Measurements from ENCODE around the gene PGM1.

The PGM1 gene

DNA sequence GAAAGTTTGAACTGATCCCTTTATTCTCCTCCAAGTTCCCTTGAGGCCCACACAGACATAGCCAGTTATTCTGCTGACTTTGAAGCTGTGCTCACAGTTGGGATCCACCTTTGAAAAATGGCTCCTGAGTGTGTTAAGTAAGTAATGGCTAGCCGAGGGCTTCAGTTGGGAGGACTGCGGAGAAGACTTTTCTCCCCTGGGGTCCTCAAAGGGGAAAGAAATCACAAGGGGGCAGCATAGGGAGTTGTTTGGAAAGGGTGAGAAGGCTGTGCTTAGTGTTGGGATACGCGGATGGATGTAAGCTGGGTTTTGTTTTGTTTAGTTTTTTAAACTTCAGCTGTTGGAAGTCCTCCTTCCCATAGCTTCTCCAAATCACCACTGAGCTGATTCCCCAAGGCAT, 8.3 kb downstream of the PGM1 start:
- no peak for DNase-seq

DNA sequence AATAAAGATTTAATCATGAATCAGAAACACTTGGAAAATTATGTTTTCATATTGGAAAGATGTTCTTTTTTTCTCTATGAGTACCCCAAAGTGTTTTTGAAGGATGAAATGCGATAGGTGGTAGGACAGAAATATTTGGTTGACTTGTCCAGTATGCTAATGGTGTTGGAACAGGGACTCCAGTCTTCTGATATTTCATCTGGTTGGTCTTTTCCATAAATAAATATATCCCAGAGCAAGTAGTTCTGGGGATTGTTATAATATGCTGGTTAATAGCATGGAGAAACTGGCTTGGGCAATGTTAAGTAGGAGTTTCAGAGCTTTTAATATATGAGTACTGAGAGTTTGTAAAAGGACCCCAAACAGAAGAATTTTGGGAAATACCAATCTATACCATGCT, 8.7 kb downstream of the PGM1 start:
- no peak for DNase-seq

GRCh38 chr1:63602629-63603028, 9.4 kb downstream of the PGM1 start:
- DNase-seq: no peak

DNA sequence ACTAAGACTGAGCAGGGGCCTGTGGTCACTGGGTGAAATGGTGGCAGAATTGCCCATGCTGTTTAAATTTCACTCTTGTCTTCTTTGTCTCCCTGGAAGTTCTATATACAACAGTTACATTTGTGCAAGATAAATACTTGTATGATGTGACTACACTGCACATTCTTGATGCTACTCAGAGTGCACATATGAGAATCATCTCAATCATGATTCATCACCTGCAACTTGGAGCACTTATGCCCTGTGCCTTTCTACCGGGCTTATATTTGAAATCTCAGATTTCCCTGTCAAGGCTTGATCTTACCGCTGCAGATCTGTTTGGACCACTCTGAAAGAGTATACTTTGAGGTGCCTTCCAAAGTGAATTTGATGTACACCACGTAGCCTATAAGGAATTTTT, 10.6 kb downstream of the PGM1 start:
- no peak for DNase-seq

DNA sequence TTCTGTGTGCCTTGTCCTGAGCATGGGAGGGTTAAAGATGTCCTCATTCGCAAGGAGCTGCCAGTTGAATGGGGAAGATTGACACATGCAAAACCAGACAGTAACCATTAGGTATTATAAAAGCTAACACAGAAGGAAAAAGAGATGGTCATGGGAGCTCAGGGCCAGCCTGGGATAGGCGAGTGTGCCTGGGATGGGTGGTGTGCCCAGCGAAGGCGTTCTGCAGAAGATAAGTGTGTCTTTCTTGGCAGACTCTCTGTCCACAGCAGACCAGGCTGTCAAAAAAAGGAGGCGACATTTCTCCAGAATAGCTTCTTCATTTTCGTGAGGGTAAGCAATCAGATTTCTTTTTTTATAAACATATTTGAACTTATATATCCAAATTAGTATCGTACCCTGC, 14.1 kb downstream of the PGM1 start:
- no peak for DNase-seq

- no peak for DNase-seq
Measured at GRCh38 chr1:63611231-63611630, 18.0 kb downstream of the PGM1 start.

- DNase-seq: no peak
Measured at GRCh38 chr1:63612564-63612963, 19.4 kb downstream of the PGM1 start.

GRCh38 chr1:63612971-63613370, 19.8 kb downstream of the PGM1 start:
- no peak for DNase-seq

DNA sequence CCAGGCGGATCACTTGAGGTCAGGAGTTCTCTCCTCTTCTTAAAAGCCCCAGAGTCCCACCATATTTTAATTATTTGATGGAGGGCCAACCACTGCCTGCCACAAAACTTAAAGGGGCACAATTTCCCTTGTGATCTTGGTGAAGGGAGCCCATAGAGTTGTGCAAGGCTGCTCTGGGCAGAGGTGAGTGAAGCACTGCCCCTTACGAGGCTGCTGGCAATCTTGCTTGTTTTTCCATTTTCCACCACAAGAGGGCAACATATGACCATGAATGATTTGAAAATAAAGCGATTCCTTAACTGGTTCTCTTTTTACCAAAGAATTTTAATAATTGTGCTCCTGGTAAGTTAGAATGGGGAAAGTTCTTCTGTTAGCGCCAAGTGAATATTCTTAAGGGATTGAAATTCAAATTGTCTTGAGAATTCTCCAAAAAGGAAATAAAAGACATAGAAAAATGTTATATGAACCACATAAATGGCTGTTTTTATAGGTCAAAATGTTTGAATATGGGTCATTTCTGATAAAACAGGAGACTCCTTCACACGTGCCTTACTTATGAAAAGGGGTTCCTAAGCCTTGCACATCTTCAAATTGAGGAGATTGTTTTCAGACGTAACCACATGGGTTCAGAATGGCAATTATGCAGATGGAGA, 22.7 kb downstream of the PGM1 start:
- peak; percentile 74 for DNase-seq

DNA sequence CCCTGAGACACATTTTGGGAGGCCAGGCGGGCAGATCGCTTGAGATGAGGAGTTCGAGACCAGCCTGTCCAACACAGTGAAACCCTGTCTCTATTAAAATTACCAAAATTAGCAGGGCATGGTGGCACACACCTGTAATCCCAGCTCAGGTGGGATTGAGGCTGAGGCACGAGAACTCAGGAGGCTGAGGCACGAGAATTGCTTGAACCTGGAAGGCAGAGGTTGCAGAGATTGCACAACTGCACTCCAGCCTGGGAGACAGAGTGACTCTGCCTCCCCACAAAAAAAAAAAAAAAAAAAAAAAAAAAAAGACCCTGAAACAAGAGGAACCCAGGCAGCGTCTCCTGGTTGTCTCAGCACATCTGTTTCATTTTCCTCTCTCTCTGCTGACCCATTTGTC, 24.2 kb downstream of the PGM1 start:
- DNase-seq: no peak

DNA sequence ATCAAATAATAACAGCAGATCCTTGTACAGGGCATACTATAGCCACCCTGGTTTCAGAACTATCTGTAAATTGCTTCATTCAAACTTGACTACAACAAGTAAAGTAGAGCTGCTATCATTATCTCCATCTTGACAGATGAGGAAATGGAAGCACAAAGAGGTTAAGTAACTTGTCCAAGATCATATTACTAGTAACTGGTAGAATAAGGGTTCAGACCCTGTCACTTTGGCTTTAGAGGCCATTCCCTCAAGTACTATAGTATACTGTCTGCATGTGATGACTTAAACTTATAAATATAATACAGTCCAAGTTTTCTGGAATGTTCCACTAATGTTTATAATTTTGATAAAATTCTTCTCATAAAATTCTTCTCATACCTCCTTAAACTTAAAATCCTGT, 24.8 kb downstream of the PGM1 start:
- no peak for DNase-seq

DNA sequence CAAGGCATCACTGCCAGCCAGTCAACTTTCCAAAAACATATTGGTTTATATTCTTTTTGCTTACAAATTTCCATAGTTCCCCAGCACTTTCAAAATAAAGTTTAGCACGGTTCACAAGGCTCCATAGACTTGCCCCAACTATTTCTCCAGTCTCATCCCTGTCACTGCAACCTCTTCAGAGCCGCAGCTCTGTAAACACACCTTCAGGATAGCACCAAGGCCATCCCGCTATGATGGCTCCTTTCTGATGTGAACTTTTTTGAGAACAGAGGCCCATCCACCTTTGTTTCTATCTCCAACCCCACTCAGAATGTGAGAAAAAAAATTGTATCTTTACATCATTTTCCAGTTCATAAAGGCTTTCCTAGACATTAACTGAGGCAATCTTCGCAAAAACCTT, 26.3 kb downstream of the PGM1 start:
- no peak for DNase-seq

DNA sequence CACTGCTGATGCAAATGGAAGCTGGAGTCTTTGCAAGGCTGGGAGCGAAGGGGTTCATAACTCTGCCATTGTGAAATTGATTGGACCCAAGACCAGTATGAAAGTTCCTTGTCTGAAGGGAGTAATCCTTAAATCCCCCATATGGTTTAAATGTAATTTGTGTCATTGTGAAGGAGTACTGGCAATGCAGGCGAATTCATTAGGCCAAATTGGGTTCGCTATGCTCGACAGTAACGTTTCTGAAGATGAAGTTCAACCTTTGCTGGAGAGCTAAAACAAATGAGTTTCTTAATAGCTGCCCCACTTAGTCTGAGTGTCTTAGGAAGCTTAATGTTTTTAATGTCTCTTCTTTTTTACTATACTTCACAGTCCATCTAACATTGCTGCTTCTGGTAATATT, 27.5 kb downstream of the PGM1 start:
- no peak for DNase-seq

DNA sequence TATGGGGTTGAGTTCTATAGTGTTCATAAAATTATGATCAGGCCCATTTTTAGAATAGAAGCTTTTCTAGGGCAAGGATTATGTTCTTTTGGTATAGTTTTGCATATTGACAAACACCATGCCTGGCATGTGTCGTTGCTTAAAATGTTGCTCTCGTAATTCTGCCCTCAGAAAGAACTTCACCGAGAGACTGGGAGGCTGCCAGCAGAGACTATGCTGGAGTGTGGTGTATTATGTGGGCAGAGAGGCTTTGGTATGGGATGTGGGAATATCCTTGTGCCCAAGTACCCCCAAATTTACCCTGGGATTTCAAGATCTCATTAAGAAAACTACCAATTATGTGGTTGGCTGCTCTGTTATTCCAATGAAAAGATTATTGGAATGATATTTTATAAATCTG, 27.9 kb downstream of the PGM1 start:
- no peak for DNase-seq

DNA sequence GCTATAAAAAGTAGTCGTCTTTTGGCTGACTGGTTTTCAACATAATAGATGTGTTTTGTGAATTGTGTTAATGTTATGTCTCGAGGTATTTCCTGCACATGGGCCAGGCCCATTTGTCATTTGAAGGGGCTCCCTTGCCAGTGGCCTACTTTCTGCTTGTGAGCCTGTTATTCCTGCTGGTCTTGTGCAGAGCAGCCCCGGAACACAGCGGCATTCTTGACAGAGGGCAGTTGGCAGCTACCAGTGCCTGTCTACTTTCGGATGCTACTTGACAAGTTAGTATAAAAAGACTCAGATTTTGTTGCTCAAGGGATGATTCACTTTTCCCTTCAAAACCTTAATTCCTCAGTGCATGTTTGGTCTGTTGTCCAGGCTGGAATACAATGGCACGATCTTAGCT, 28.5 kb downstream of the PGM1 start:
- DNase-seq: no peak

DNA sequence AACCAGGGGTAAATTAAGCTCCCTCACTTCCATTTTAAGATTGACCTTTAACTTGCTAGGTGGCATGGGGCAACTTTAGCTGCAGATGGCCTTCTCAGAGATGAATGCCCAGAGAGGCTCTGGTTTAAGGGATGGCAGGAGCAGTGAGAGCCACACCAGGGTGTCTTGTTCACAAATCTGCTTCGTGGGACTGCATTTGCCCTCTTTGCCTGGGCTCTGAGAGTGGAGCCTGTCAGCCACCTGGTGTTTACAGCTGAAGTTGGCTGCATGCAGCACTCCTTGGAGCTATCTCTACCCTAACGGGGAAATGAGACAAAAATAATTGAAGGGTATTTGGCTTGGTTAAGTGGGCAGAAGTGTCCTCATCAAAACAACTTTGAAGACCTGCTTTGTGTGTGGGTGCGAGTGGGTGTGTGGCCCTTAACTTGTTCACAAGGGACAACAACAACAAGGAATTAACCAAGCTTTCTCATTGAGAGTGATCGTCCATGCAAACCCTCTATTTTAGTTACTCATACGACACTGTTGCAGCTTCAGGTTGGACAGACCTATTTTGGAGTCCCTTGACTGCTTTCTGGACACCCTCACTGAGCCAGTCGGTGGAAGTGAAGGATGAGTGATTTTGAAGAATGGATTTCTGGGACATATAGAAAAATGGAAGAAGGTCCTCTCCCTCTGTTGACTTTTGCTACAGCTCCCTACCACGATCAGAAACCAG, 29.8 kb downstream of the PGM1 start:
- DNase-seq: no peak

- no peak for DNase-seq
Measured at GRCh38 chr1:63623952-63624351, 30.7 kb downstream of the PGM1 start.

DNA sequence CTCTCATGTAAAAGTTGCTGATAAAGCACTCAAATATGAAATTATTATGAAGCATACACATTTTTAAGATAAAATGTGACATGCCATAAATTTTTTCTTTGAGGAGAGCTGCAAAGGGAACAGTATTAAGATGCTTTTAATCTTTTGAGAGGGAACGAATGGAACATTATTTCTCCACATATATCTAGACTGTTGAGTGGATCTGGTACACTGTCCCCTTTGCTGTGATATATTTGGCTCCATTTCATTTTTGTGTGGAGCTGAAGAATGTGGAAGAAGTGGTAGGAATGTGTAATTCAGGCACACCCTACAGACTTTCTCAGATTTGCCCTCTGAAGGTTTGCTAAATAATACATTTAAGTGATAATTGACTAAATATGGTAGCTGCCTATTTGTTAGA, 31.7 kb downstream of the PGM1 start:
- no peak for DNase-seq

DNA sequence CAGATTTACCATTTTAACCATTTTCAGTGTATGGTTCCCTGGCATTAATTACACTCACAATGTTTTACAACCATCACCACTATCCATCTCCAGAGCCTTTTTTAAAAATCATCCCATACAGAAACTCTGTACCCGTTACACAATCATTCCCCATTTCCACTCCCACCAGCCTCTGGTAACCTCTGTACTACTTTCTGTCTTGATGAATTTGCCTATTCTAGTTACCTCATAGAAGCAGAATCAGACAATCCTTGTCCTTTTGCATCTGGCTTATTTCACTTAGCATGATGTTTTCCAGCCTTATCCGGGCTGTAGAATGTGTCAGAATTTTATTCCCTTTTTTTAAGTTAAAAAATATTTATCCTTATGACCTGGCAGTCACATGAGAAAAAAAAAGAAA, 33.0 kb downstream of the PGM1 start:
- no peak for DNase-seq

- DNase-seq: no peak
Measured at GRCh38 chr1:63628607-63629006, 35.4 kb downstream of the PGM1 start.

GRCh38 chr1:63630238-63630637, 37.0 kb downstream of the PGM1 start:
- no peak for DNase-seq

DNA sequence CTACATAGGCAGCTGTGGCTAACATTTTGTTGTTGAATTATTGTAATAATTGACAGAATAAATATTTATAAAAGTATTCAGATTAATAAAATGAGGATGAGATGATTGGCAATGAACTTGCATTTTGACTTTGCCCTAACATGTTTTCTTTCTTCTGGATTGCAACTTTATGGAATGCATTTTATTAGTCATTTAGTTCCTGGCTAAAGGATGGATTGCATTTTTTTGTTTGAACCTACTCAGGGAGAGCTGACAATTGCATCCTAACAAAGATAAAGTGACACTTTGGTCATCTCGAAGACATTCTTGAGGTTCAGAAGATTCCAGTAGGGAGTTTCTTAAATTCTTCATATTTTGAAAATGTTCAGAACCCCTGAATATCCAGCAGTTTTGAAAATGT, 37.5 kb downstream of the PGM1 start:
- DNase-seq: no peak

GRCh38 chr1:63632110-63632509, 38.9 kb downstream of the PGM1 start:
- DNase-seq: no peak

DNA sequence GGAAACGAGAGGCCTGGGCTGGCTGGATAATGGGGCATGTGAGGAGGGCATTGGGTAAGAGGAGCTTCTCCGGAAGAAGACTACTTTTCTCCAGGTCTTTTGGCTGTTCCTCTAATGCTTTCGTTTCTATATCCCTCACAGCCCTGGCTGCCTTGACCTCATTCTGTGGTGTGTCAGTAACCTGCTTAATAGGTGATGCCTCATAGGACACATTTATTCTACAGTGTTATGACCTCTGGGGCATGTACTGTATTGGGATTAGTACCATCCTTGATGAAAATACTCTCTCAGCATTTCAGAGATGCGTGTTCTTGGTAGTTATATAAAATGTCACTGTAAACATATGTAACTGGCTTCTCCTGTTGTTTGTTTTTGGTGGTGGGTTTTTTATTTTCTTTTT, 40.1 kb downstream of the PGM1 start:
- no peak for DNase-seq

- DNase-seq: no peak
Measured at GRCh38 chr1:63634471-63634870, 41.3 kb downstream of the PGM1 start.

Measured in hematopoietic multipotent progenitor cell treated with erythropoietin and hydrocortisone succinate and interleukin-3 and kit ligand, for 8 days (in vitro differentiated cells).